Measurements from ENCODE around the gene SRPK3. TPM values are rescaled to one million over a fixed set of nuclear protein-coding genes. Genes with fewer than 3 reads are reported as not detected.
A peak's percentile ranks its signal among the peaks of the same experiment; 100 is the strongest.

The SRPK3 gene
- total RNA-seq, 1 donor from 2014 or later: 52.8 TPM

DNA sequence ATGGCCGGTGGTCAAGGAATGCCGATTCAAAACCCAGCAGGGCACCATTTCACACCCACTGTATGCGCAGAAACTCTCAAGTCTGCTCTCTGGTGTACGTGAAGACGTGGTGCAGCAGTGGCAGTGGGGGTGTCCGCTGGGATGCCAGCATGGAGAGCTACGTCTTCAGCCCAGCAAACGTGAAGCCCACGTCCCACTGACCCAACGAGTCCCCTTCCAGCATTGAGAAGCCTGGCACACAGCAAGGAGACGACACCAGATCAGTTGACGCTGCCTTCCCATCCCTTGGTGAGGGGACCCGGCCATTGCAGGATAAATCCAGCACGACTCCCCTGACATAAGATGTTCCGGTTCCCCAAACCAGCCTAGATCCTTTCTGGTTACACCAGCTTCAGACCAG, 19.0 kb upstream of the SRPK3 start:
- H3K4me1 ChIP-seq: peaks cover 22% of the 10 kb centered on the region
- H3K27ac ChIP-seq (replicated peaks): no peak overlapping the region
- TF ChIP-seq CTCF (IDR thresholded peaks at IDR 0.05; ENCODE audit: borderline replicate concordance): no peak
- no peak overlapping the region for H3K4me3 ChIP-seq
- no peaks in the 10 kb centered on the region for H3K9me3 ChIP-seq (replicated peaks)
- intact Hi-C loops (cut with micrococcal nuclease): loop anchor here (5.0 kb wide), 1 partner anchor 190 kb away; no protein-coding TSS in a partner anchor
- no peaks in the 10 kb centered on the region for H3K36me3 ChIP-seq
- no peak for DNase-seq
- no peaks in the 10 kb centered on the region for H3K27me3 ChIP-seq (ENCODE audit: low read depth)

- no peak for DNase-seq
- no peak overlapping the region for H3K27ac ChIP-seq (replicated peaks)
- no peaks in the 10 kb centered on the region for H3K27me3 ChIP-seq (ENCODE audit: low read depth)
- no peaks in the 10 kb centered on the region for H3K9me3 ChIP-seq (replicated peaks)
- no peak overlapping the region for H3K4me3 ChIP-seq
- H3K4me1 ChIP-seq: peaks cover 22% of the 10 kb centered on the region
- TF ChIP-seq CTCF (IDR thresholded peaks at IDR 0.05; ENCODE audit: borderline replicate concordance): no peak
- no peaks in the 10 kb centered on the region for H3K36me3 ChIP-seq
- intact Hi-C loops (cut with micrococcal nuclease): loop anchor here (5.0 kb wide), 1 partner anchor 190 kb away; no protein-coding TSS in a partner anchor
Observed at GRCh38 chrX:153762626-153763173, 18.1 kb upstream of the SRPK3 start.

GRCh38 chrX:153763298-153763932, 17.4 kb upstream of the SRPK3 start:
- Histone ChIP-seq H3K4me1 (peaks cover 22% of the 10 kb centered on the region), H3K9me3 (replicated peaks) (no peaks in the 10 kb centered on the region), H3K36me3 (no peaks in the 10 kb centered on the region), H3K27me3 (ENCODE audit: low read depth) (no peaks in the 10 kb centered on the region), H3K4me3 (no peak overlapping the region), H3K27ac (replicated peaks) (no peak overlapping the region)
- DNase-seq: no peak
- no peak for TF ChIP-seq CTCF (IDR thresholded peaks at IDR 0.05; ENCODE audit: borderline replicate concordance)
- intact Hi-C loops (cut with micrococcal nuclease): loop anchor here (5.0 kb wide), 1 partner anchor 189 kb away; no protein-coding TSS in a partner anchor

- Histone ChIP-seq H3K9me3 (replicated peaks) (no peaks in the 10 kb centered on the region), H3K36me3 (no peaks in the 10 kb centered on the region), H3K27ac (replicated peaks) (peak within 1 kb of the TSS; percentile 56), H3K4me3 (peak within 1 kb of the TSS; percentile 41), H3K27me3 (ENCODE audit: low read depth) (no peaks in the 10 kb centered on the region), H3K4me1 (peaks cover 22% of the 10 kb centered on the region)
- peak; percentile 83 for TF ChIP-seq CTCF (IDR thresholded peaks at IDR 0.05; ENCODE audit: borderline replicate concordance)
- intact Hi-C loops (cut with micrococcal nuclease): loop anchor here (5.0 kb wide), 1 partner anchor 188 kb away; no protein-coding TSS in a partner anchor
- peak; percentile 71 for DNase-seq
Observed at GRCh38 chrX:153763989-153764755, 16.7 kb upstream of the SRPK3 start, which contains the start of gene PLXNB3. PLXNB3 (plus strand) TSS chrX:153764249; CDS start chrX:153765536, 1,287 bp downstream.

DNA sequence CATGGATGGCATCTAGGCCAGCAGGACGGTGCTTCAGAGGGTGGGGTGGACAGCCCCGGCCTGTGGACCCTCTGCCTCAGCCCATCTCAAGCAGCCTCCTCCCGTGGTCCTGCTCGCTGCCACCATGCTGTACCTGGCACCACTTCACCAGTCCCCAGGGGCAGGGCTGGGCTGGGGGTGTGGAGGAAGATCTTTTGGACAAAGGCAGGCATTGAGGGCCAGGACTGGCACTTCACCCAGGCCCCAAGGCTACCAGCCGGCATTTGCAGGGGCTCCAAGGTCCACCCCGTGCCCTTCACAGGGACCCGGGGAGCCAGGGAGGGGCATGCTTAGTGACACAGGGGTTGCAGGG, 16.1 kb upstream of the SRPK3 start:
- Histone ChIP-seq H3K4me3 (peak overlapping the region; percentile 41), H3K27me3 (ENCODE audit: low read depth) (no peaks in the 10 kb centered on the region), H3K27ac (replicated peaks) (peak overlapping the region; percentile 56), H3K4me1 (peaks cover 22% of the 10 kb centered on the region), H3K9me3 (replicated peaks) (no peaks in the 10 kb centered on the region), H3K36me3 (no peaks in the 10 kb centered on the region)
- DNase-seq: no peak
- TF ChIP-seq CTCF (IDR thresholded peaks at IDR 0.05; ENCODE audit: borderline replicate concordance): no peak
- intact Hi-C loops (cut with micrococcal nuclease): loop anchor here (5.0 kb wide), 1 partner anchor 188 kb away; no protein-coding TSS in a partner anchor

All from left ventricle myocardium inferior (tissue), 1 donor.